ENCODE results near the gene CST9. TPM values are rescaled to one million over a fixed set of nuclear protein-coding genes. Genes with fewer than 3 reads are reported as not detected.

CST9 gene
- total RNA-seq, 1 experiment from 2014 or later: not detected

DNA sequence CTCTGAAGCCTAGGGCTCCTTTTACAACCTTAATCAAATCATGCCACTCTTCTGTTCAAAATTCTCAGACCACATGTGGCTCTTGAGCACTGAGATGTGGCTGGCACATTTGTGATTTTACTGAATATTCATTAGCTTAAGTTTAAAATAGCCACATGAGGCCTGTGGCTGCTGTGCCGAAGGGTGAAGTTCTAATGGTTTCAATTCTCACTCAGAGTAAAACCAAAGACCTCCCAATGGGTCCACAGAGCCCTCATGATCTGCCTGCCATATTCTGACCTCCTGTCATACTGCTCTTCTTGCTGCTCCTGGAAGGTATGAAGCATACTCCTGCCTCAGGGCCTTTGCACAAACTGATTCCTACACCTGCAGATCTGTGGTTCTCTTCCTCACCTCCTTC lies 39.9 kb upstream of the CST9 start:
- POLR2A ChIA-PET: no interaction called here

DNA sequence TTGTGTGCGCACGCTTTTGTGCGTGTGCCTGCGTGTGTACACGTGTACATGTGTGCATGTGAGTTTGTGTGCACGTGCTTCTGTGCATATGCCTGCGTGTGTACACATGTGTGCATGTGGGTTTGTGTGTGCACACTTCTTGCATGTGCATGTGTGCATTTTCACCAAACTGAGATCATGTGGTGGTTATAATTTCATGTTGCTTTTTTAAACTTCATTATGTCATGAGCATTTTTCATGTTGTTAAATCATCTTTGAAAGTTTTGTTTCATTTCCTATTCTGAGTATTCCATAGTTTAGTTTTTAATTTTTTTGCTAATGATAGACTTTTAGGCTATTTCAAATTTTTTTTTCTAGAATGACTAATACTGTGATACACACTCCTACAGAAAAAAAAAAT lies 38.4 kb upstream of the CST9 start:
- no TSS peak for BruUV-seq (replicated peaks)
- ChIA-PET RAD21 (ENCODE audit: low non-redundant PET in 1 of 2, low total read pairs in 2 of 2, uncharacterized antibody in 2 of 2, unreplicated experiment in 2 of 2) (no interaction called here), POLR2A (no interaction called here), CTCF (no interaction called here)
- Histone ChIP-seq H2AFZ (ENCODE audit: low read depth, low read length, poor library complexity, severe bottlenecking) (no peak overlapping the region), H3K4me2 (ENCODE audit: low read length) (no peak overlapping the region), H3K4me3 (replicated peaks in 1 of 2; ENCODE audit: low read depth in 1 of 2, low read length in 2 of 2) (no peak overlapping the region), H3K9me3 (ENCODE audit: control insufficient read depth in 1 of 2, insufficient read depth in 1 of 2, low read depth in 1 of 2, low read length in 2 of 2) (no peaks in the 10 kb centered on the region), H3K27me3 (ENCODE audit: insufficient read depth, low read length) (no peaks in the 10 kb centered on the region), H3K27ac (ENCODE audit: low read depth, low read length) (no peak overlapping the region), H3K4me1 (ENCODE audit: control insufficient read depth in 1 of 2, insufficient read depth in 2 of 2, low read length in 2 of 2) (peaks cover 11 to 12% of the 10 kb centered on the region in 2 experiments), H3K36me3 (ENCODE audit: control insufficient read depth in 1 of 2, insufficient read depth in 2 of 2, low read length in 2 of 2) (no peaks in the 10 kb centered on the region), H3K9ac (ENCODE audit: low read length) (no peak overlapping the region), H4K20me1 (ENCODE audit: insufficient read depth) (no peaks in the 10 kb centered on the region), H3K9me2 (ENCODE audit: insufficient read depth) (no peaks in the 10 kb centered on the region), H3K79me2 (ENCODE audit: insufficient read depth, low read length) (no peaks in the 10 kb centered on the region)
- DNase-seq (ENCODE audit: low read depth, low spot score) (no peak), ATAC-seq (no peak)
- intact Hi-C loops (cut with micrococcal nuclease): no loop called here
- no peak for TF ChIP-seq CBX3 (IDR thresholded peaks at IDR 0.05; ENCODE audit: low read depth)
- no peak for TF ChIP-seq ELF1 (IDR thresholded peaks at IDR 0.05; ENCODE audit: borderline replicate concordance, low read depth)
- no peak for TF ChIP-seq ZNF274 (IDR thresholded peaks at IDR 0.05; ENCODE audit: low read depth, low read length)
- TF ChIP-seq EGR1 (IDR thresholded peaks at IDR 0.05; ENCODE audit: low read depth): no peak
- no peak for TF ChIP-seq SRF (IDR thresholded peaks at IDR 0.05; ENCODE audit: low read depth)
- TF ChIP-seq, protein P1, sequence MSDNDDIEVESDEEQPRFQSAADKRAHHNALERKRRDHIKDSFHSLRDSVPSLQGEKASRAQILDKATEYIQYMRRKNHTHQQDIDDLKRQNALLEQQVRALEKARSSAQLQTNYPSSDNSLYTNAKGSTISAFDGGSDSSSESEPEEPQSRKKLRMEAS (IDR thresholded peaks at IDR 0.05): no peak
- TF ChIP-seq ZBTB33 (IDR thresholded peaks at IDR 0.05; ENCODE audit: extremely low read depth, insufficient replicate concordance, low read length): no peak
- no peak for TF ChIP-seq EZH2phosphoT487 (IDR thresholded peaks at IDR 0.05; ENCODE audit: borderline replicate concordance)
- no peak for TF ChIP-seq JUND (IDR thresholded peaks at IDR 0.05)

More for the DNA sequence above, 39.9 kb upstream of the CST9 start:
- no peaks in the 10 kb centered on the region for H4K20me1 ChIP-seq (ENCODE audit: insufficient read depth)
- H3K9me2 ChIP-seq (ENCODE audit: insufficient read depth): no peaks in the 10 kb centered on the region
- no peaks in the 10 kb centered on the region for H3K36me3 ChIP-seq (ENCODE audit: control insufficient read depth in 1 of 2, insufficient read depth in 2 of 2, low read length in 2 of 2)
- H3K27ac ChIP-seq (ENCODE audit: low read depth, low read length): no peak overlapping the region
- CTCF ChIA-PET: no interaction called here
- DNase-seq (ENCODE audit: low read depth, low spot score) (no peak), ATAC-seq (no peak)
- RAD21 ChIA-PET (ENCODE audit: low non-redundant PET in 1 of 2, low total read pairs in 2 of 2, uncharacterized antibody in 2 of 2, unreplicated experiment in 2 of 2): no interaction called here
- H3K79me2 ChIP-seq (ENCODE audit: insufficient read depth, low read length): no peaks in the 10 kb centered on the region
- H3K27me3 ChIP-seq (ENCODE audit: insufficient read depth, low read length): no peaks in the 10 kb centered on the region
- H3K9ac ChIP-seq (ENCODE audit: low read length): no peak overlapping the region
- no peaks in the 10 kb centered on the region for H3K9me3 ChIP-seq (ENCODE audit: control insufficient read depth in 1 of 2, insufficient read depth in 1 of 2, low read depth in 1 of 2, low read length in 2 of 2)
- no peak overlapping the region for H3K4me2 ChIP-seq (ENCODE audit: low read length)
- H3K4me1 ChIP-seq (ENCODE audit: control insufficient read depth in 1 of 2, insufficient read depth in 2 of 2, low read length in 2 of 2): peaks cover 0 to 2% of the 10 kb centered on the region in 2 experiments; a peak in 1 of 4 replicates
- intact Hi-C loops (cut with micrococcal nuclease): no loop called here
- no peak overlapping the region for H3K4me3 ChIP-seq (replicated peaks in 1 of 2; ENCODE audit: low read depth in 1 of 2, low read length in 2 of 2)
- TF ChIP-seq ELF1 (IDR thresholded peaks at IDR 0.05; ENCODE audit: borderline replicate concordance, low read depth): no peak
- TF ChIP-seq JUND (IDR thresholded peaks at IDR 0.05): no peak
- BruUV-seq (replicated peaks): no TSS peak
- H2AFZ ChIP-seq (ENCODE audit: low read depth, low read length, poor library complexity, severe bottlenecking): no peak overlapping the region

All from HCT116 (cell line).